GM12878 (cell line): ENCODE data around the gene ARL5B. TPM values are rescaled to one million over a fixed set of nuclear protein-coding genes. Genes with fewer than 3 reads are reported as not detected.
A peak's percentile ranks its signal among the peaks of the same experiment; 100 is the strongest.

ENCODE experiments used
- ATAC-seq: fragments of 200-7000 bp; cut with Tn5 transposase; 3 replicates; pipeline ENCODE4 v1.9.1; 2020; ENCODE audit warnings: mild to moderate bottlenecking, moderate library complexity
- BruUV-seq: library from RNA; stranded (reverse); fragments of 400-500 nt; replicated peaks from 2 replicates; lab custom pipeline; 2021; lab: Mats Ljungman, UMichigan
- CTCF ChIA-PET: fragments of 300-600 bp; sonication (Branson Sonifier 250); formaldehyde crosslinking; extraction: SDS; loops from one replicate; lab custom pipeline; 2021; ENCODE audit warnings: inconsistent platforms; lab: Yijun Ruan, JAX
- POLR2A ChIA-PET: fragments of 350-600 bp; formaldehyde crosslinking; extraction: SDS; loops from one replicate; lab custom pipeline; 2021; ENCODE audit warnings: inconsistent platforms; lab: Charles Lee
- RAD21 ChIA-PET: fragments of 300-600 bp; sonication (Branson Sonifier 250); formaldehyde crosslinking; loops from one replicate; lab custom pipeline; 2023; ENCODE audit warnings: antibody characterized with exemption; ENCODE audit not compliant: unreplicated experiment; lab: Charles Lee
- SMC1A ChIA-PET: fragments of 300-600 bp; sonication (Branson Sonifier 250); formaldehyde crosslinking; loops from one replicate; lab custom pipeline; 2023; ENCODE audit not compliant: unreplicated experiment, uncharacterized antibody; lab: Charles Lee
- DNase-seq: peaks from one replicate; pipeline ENCODE4 v3.0.0-alpha.2; 2011; ENCODE audit warnings: low read depth, low spot score
- FAIRE-seq: peaks from 3 replicates; lab custom pipeline; 2011; peaks lifted over from hg19 to GRCh38; lab: Jason Lieb, UNC
- H2AFZ ChIP-seq: 2 replicates; pipeline ENCODE4 v1.6.0; 2011; ENCODE audit warnings: low read depth, low read length, control low read depth; ENCODE audit not compliant: control insufficient read depth
- H3K27ac ChIP-seq: 2 replicates; pipeline ENCODE4 v1.5.1; 2011; ENCODE audit warnings: control low read depth; ENCODE audit not compliant: control insufficient read depth, insufficient read depth
- H3K27me3 ChIP-seq, 2 experiments: replicated peaks in 1 of 2; 2 replicates each; pipeline versions ENCODE4 v1.6.0 to v1.6.1; 2011; ENCODE audit warnings: low read length in 1 of 2; ENCODE audit not compliant: control insufficient read depth in 2 of 2, insufficient read depth in 2 of 2
- H3K36me3 ChIP-seq, 2 experiments: 2 replicates each; pipeline ENCODE4 v1.5.1; 2011; ENCODE audit warnings: low read length in 1 of 2; ENCODE audit not compliant: control insufficient read depth in 2 of 2, insufficient read depth in 2 of 2
- H3K4me1 ChIP-seq: 2 replicates; pipeline ENCODE4 v1.6.1; 2011; ENCODE audit warnings: mild to moderate bottlenecking, low read length, moderate library complexity, mixed read lengths; ENCODE audit not compliant: control insufficient read depth, insufficient read depth
- H3K4me2 ChIP-seq: 2 replicates; pipeline ENCODE4 v1.6.0; 2011; ENCODE audit warnings: control low read depth; ENCODE audit not compliant: control insufficient read depth, insufficient read depth
- H3K4me3 ChIP-seq: fragments of 200-600 bp; sonication (generic); 2 replicates; pipeline ENCODE4 v1.5.1; 2016
- H3K79me2 ChIP-seq: 2 replicates; pipeline ENCODE4 v1.6.0; 2011; ENCODE audit warnings: low read length; ENCODE audit not compliant: control insufficient read depth, insufficient read depth
- H3K9ac ChIP-seq: 2 replicates; pipeline ENCODE4 v1.8.0; 2011; ENCODE audit warnings: low read length, control low read depth, mixed read lengths; ENCODE audit not compliant: control insufficient read depth, insufficient read depth
- H3K9me3 ChIP-seq: replicated peaks from 3 replicates; pipeline ENCODE4 v1.5.1; 2011; ENCODE audit warnings: mild to moderate bottlenecking, low read length; ENCODE audit not compliant: control insufficient read depth, insufficient read depth
- H4K20me1 ChIP-seq: 2 replicates; pipeline ENCODE4 v1.6.0; 2011; ENCODE audit not compliant: control insufficient read depth, insufficient read depth
- EED ChIP-seq: sonication (generic); IDR thresholded peaks from 2 replicates; pipeline ENCODE4 v1.6.1; 2016; ENCODE audit warnings: antibody characterized with exemption, low read depth
- GABPA ChIP-seq: IDR thresholded peaks from 2 replicates; pipeline ENCODE4 v1.6.1; 2014; ENCODE audit warnings: antibody characterized with exemption, low read depth, mild to moderate bottlenecking, inconsistent platforms
- MTA2 ChIP-seq: fragments of 450-650 bp; IDR thresholded peaks from 2 replicates; pipeline ENCODE4 v1.6.1; 2016; ENCODE audit warnings: low read depth, mild to moderate bottlenecking, moderate library complexity
- MYB ChIP-seq: fragments of 150-350 bp; IDR thresholded peaks from 2 replicates; pipeline ENCODE4 v1.6.1; 2014; ENCODE audit warnings: mild to moderate bottlenecking, low read depth, low read length, borderline replicate concordance
- NBN ChIP-seq: fragments of 450-650 bp; IDR thresholded peaks from 2 replicates; pipeline ENCODE4 v1.6.1; 2016
- NR2C2 ChIP-seq: IDR thresholded peaks from 2 replicates; pipeline ENCODE4 v1.6.1; 2011; ENCODE audit warnings: borderline replicate concordance, low read depth; ENCODE audit not compliant: control insufficient read depth, insufficient read length
- NR2F1 ChIP-seq: fragments of 450-650 bp; conservative IDR thresholded peaks from 2 replicates; pipeline ENCODE4 v1.6.1; 2017; ENCODE audit warnings: mild to moderate bottlenecking
- PML ChIP-seq: IDR thresholded peaks from 2 replicates; pipeline ENCODE4 v1.6.1; 2012; ENCODE audit warnings: low read length, inconsistent platforms
- SIX5 ChIP-seq: IDR thresholded peaks from 2 replicates; pipeline ENCODE4 v1.6.1; 2011; ENCODE audit warnings: mild to moderate bottlenecking, low read depth, low read length, moderate library complexity; ENCODE audit not compliant: severe bottlenecking
- SMAD5 ChIP-seq: IDR thresholded peaks from 2 replicates; pipeline ENCODE4 v1.6.1; 2016; ENCODE audit warnings: antibody characterized with exemption, low read depth
- SRF ChIP-seq, 2 experiments: IDR thresholded peaks; 2 replicates each; pipeline ENCODE4 v1.6.1; 2011; ENCODE audit warnings: low read depth in 2 of 2, low read length in 2 of 2, mild to moderate bottlenecking in 1 of 2, moderate library complexity in 1 of 2
- SUZ12 ChIP-seq: fragments of 200-600 bp; sonication (generic); IDR thresholded peaks from one replicate; pipeline ENCODE4 v1.6.1; 2018; ENCODE audit warnings: antibody characterized with exemption, mild to moderate bottlenecking; ENCODE audit not compliant: unreplicated experiment
- YBX1 ChIP-seq: fragments of 450-650 bp; IDR thresholded peaks from 2 replicates; pipeline ENCODE4 v1.6.1; 2016; ENCODE audit warnings: antibody characterized with exemption
- ZNF384 ChIP-seq: IDR thresholded peaks from 2 replicates; pipeline ENCODE4 v1.6.1; 2012; ENCODE audit warnings: low read depth, mild to moderate bottlenecking, low read length, improper control_type of control experiment, borderline replicate concordance
- WGBS: methylation state at CpG from one replicate; pipeline ENCODE4 v1.1.6; 2016; ENCODE audit warnings: low lambda C conversion rate; ENCODE audit not compliant: insufficient replicate concordance, insufficient coverage; ENCODE audit errors: missing lambda C conversion rate; 5-methylcytosine and 5-hydroxymethylcytosine counted together
- in situ Hi-C: fragments of 300-500 bp; cut with MboI; formaldehyde crosslinking; loops from 9 replicates; pipeline ENCODE4 v1.14.3; 2018; ENCODE audit warnings: mixed read lengths
- intact Hi-C: fragments of 100-400 bp; cut with micrococcal nuclease; formaldehyde crosslinking; loops from one replicate; pipeline ENCODE4 v1.14.2; 2022; ENCODE audit not compliant: unreplicated experiment
- polyA plus RNA-seq, 11 experiments: library from polyadenylated mRNA; depleted of rRNA in 4 of 11; unstranded in 6 of 11; stranded (reverse) in 5 of 11; fragments of >200 nt; fragmentation: Nextera tagmentation in 4 of 11; fragmentation: Illumina TruSeq in 1 of 11; extraction: Ambion mirVana in 4 of 11; extraction: Trizol in 1 of 11; gene quantifications; 1 replicate in 1 of 11; 2 replicates in 10 of 11; pipeline versions ENCODE4 v1.2.1 to v1.2.3, GENCODE V29; 2011 to 2016; ENCODE audit warnings: inconsistent platforms in 2 of 11, missing spikeins in 2 of 11, low read depth in 1 of 11
- total RNA-seq, 4 experiments: library from RNA; depleted of rRNA in 3 of 4; stranded (reverse); fragments of >200 nt in 3 of 4; fragmentation: Illumina TruSeq in 1 of 4; extraction: Trizol in 1 of 4; gene quantifications; 2 replicates each; pipeline versions ENCODE4 v1.2.1 to v1.2.3, GENCODE V29; 2013 to 2021
- TF ChIP-seq, protein P1 (sequence below): fragments of 450-650 bp; formaldehyde crosslinking; IDR thresholded peaks from 2 replicates; pipeline ENCODE4 v1.5.0; 2022; ENCODE audit warnings: mild to moderate bottlenecking, missing genetic modification characterization
- TF ChIP-seq, protein P2 (sequence below): fragments of 450-650 bp; IDR thresholded peaks from 2 replicates; pipeline ENCODE4 v1.6.1; 2017; ENCODE audit warnings: mild to moderate bottlenecking, low read depth, inconsistent platforms; ENCODE audit not compliant: poor library complexity, severe bottlenecking
- TF ChIP-seq, protein P3 (sequence below): fragments of 450-650 bp; IDR thresholded peaks from 2 replicates; pipeline ENCODE4 v1.6.1; 2016; ENCODE audit warnings: mild to moderate bottlenecking

The ARL5B gene
- total and polyA plus RNA-seq, 10 of the 15 experiments (the other 5 are each of a cell fraction or from before 2014, with no cell fraction given) = 2.5 to 20.7 (median 9.1) TPM

DNA sequence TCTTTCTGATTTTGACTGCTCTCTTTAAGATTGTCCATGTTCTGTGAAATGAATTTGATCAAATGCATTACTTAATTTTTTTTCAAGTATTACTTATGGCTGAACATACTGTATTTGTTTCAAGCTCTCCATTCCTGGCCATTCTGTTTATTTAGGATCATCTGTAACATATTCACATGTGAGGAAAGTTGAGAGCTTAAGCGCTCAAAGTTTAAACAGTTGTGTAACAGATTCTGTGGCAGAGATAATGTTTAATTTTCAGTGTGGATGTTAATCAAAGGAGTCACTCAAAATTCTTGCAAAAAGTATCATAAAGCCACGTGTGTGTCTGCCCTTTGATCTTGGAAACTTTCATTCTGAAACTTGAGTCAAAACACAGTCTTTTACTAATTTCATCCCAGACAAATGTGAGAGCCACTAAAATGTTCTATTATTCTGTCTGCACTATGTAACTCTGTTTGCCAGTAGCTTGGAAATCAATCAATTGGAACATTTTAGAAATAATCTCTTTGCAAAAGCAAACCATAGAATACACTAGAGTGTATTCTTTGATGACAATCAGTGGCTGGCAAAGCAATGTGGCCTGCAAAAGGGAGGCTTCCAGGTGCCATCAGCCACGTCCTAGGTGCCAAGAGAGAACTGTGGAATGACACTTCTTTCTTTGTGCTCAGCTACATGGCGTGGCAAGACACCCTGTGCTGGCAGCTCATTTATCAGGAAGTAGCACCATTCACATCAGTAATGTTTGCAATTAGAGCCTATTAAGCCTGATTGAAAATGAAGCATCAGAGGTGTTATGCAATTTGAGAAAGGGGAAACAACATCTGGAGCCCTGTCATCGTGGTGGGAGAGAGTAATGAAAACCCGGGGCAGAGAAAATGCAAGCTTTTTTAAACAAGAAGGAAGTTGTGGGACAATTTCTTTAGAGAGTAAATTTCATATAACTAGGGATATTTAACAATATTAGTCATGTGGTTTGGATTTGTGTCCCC is 40.9 kb downstream of the ARL5B start:
- no peaks in the 10 kb centered on the region for H3K36me3 ChIP-seq
- no peaks in the 10 kb centered on the region for H3K4me1 ChIP-seq
- BruUV-seq = no TSS peak
- 2% methylated on average over 6 of the region's 6 CpGs for WGBS
- intact Hi-C loops = loop anchor here (5.0 kb wide), 1 partner anchor 1927 kb away; no protein-coding TSS in a partner anchor
- H3K27ac ChIP-seq = no peak overlapping the region
- H3K4me3 ChIP-seq = no peak overlapping the region
- peak; percentile 50 for ATAC-seq
- ChIA-PET CTCF (interaction anchor here (0.9 to 1.7 kb wide), 2 partner anchors 8 to 12 kb away, joined by 3 to 4 read pairs; no protein-coding TSS in a partner anchor), SMC1A (interaction anchor here (1.0 kb wide), 1 partner anchor 30 kb away, joined by 4 read pairs; no protein-coding TSS in a partner anchor), POLR2A (no interaction called here), RAD21 (no interaction called here)
- H4K20me1 ChIP-seq = no peaks in the 10 kb centered on the region
- H3K9me3 ChIP-seq = no peaks in the 10 kb centered on the region
- DNase-seq = no peak
- no peak overlapping the region for H3K4me2 ChIP-seq
- no peaks in the 10 kb centered on the region for H3K79me2 ChIP-seq
- no peak overlapping the region for H2AFZ ChIP-seq
- FAIRE-seq = no peak
- no peak overlapping the region for H3K9ac ChIP-seq
- in situ Hi-C loops = no loop called here
- no peaks in the 10 kb centered on the region for H3K27me3 ChIP-seq
- TF ChIP-seq MTA2 (0 out of 2 replicates have a peak, but pooled peaks have one; percentile 23), SMAD5 (no peak), NR2C2 (no peak), PML (no peak), SRF (IDR thresholded peaks at IDR 0.05; ENCODE audit: low read depth in 2 of 2, low read length in 2 of 2) (no peak), NR2F1 (0 out of 2 replicates have a peak, but pooled peaks have one; percentile 22), GABPA (no peak), MYB (no peak), NBN (no peak), SUZ12 (no peak), YBX1 (no peak), EED (no peak), SIX5 (no peak), ZNF384 (no peak)
- TF ChIP-seq, protein P1, sequence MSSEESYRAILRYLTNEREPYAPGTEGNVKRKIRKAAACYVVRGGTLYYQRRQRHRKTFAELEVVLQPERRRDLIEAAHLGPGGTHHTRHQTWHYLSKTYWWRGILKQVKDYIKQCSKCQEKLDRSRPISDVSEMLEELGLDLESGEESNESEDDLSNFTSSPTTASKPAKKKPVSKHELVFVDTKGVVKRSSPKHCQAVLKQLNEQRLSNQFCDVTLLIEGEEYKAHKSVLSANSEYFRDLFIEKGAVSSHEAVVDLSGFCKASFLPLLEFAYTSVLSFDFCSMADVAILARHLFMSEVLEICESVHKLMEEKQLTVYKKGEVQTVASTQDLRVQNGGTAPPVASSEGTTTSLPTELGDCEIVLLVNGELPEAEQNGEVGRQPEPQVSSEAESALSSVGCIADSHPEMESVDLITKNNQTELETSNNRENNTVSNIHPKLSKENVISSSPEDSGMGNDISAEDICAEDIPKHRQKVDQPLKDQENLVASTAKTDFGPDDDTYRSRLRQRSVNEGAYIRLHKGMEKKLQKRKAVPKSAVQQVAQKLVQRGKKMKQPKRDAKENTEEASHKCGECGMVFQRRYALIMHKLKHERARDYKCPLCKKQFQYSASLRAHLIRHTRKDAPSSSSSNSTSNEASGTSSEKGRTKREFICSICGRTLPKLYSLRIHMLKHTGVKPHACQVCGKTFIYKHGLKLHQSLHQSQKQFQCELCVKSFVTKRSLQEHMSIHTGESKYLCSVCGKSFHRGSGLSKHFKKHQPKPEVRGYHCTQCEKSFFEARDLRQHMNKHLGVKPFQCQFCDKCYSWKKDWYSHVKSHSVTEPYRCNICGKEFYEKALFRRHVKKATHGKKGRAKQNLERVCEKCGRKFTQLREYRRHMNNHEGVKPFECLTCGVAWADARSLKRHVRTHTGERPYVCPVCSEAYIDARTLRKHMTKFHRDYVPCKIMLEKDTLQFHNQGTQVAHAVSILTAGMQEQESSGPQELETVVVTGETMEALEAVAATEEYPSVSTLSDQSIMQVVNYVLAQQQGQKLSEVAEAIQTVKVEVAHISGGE (CRISPR knock-in tag) = no peak
- TF ChIP-seq, protein P2, sequence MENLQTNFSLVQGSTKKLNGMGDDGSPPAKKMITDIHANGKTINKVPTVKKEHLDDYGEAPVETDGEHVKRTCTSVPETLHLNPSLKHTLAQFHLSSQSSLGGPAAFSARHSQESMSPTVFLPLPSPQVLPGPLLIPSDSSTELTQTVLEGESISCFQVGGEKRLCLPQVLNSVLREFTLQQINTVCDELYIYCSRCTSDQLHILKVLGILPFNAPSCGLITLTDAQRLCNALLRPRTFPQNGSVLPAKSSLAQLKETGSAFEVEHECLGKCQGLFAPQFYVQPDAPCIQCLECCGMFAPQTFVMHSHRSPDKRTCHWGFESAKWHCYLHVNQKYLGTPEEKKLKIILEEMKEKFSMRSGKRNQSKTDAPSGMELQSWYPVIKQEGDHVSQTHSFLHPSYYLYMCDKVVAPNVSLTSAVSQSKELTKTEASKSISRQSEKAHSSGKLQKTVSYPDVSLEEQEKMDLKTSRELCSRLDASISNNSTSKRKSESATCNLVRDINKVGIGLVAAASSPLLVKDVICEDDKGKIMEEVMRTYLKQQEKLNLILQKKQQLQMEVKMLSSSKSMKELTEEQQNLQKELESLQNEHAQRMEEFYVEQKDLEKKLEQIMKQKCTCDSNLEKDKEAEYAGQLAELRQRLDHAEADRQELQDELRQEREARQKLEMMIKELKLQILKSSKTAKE = peak; percentile 37
- TF ChIP-seq, protein P3, sequence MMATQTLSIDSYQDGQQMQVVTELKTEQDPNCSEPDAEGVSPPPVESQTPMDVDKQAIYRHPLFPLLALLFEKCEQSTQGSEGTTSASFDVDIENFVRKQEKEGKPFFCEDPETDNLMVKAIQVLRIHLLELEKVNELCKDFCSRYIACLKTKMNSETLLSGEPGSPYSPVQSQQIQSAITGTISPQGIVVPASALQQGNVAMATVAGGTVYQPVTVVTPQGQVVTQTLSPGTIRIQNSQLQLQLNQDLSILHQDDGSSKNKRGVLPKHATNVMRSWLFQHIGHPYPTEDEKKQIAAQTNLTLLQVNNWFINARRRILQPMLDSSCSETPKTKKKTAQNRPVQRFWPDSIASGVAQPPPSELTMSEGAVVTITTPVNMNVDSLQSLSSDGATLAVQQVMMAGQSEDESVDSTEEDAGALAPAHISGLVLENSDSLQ = 0 out of 2 replicates have a peak, but pooled peaks have one; percentile 29
